ENCODE data around the gene SERPINA5. TPM values are rescaled to one million over a fixed set of nuclear protein-coding genes. Genes with fewer than 3 reads are reported as not detected.

The SERPINA5 gene
- total RNA-seq, 1 experiment from 2014 or later = 3.0 TPM

- TF ChIP-seq REST (IDR thresholded peaks at IDR 0.05; ENCODE audit: low read depth) (no peak), ZFX (IDR thresholded peaks at IDR 0.05) (no peak), EZH2 (IDR thresholded peaks at IDR 0.05) (no peak)
Measured at GRCh38 chr14:94570440-94570839, 10.8 kb upstream of the SERPINA5 start (continued).

- CTCF ChIA-PET = no interaction called here
- no TSS peak for BruUV-seq (replicated peaks)
Measured at GRCh38 chr14:94571395-94571794, 9.8 kb upstream of the SERPINA5 start.

GRCh38 chr14:94571950-94572349 is 9.3 kb upstream of the SERPINA5 start:
- Histone ChIP-seq H3K79me2 (ENCODE audit: insufficient read depth, low read length) (no peaks in the 10 kb centered on the region), H4K20me1 (ENCODE audit: insufficient read depth) (no peaks in the 10 kb centered on the region), H3K9me3 (ENCODE audit: control insufficient read depth in 1 of 2, insufficient read depth in 1 of 2, low read depth in 1 of 2, low read length in 2 of 2) (no peaks in the 10 kb centered on the region), H3K27me3 (ENCODE audit: insufficient read depth, low read length) (no peaks in the 10 kb centered on the region), H3K4me2 (ENCODE audit: low read length) (no peak overlapping the region), H3K27ac (ENCODE audit: low read depth, low read length) (no peak overlapping the region), H3K9me2 (ENCODE audit: insufficient read depth) (no peaks in the 10 kb centered on the region), H3K36me3 (ENCODE audit: control insufficient read depth in 1 of 2, insufficient read depth in 2 of 2, low read length in 2 of 2) (no peaks in the 10 kb centered on the region), H3K4me3 (replicated peaks in 1 of 2; ENCODE audit: low read depth in 1 of 2, low read length in 2 of 2) (no peak overlapping the region), H2AFZ (ENCODE audit: low read depth, low read length, poor library complexity, severe bottlenecking) (no peak overlapping the region), H3K4me1 (ENCODE audit: control insufficient read depth in 1 of 2, insufficient read depth in 2 of 2, low read length in 2 of 2) (no peaks in the 10 kb centered on the region), H3K9ac (ENCODE audit: low read length) (no peak overlapping the region)
- intact Hi-C loops (cut with micrococcal nuclease) = no loop called here
- ATAC-seq (no peak), DNase-seq (ENCODE audit: low read depth, low spot score) (no peak)
- ChIA-PET POLR2A (no interaction called here), RAD21 (ENCODE audit: low non-redundant PET in 1 of 2, low total read pairs in 2 of 2, uncharacterized antibody in 2 of 2, unreplicated experiment in 2 of 2) (no interaction called here), CTCF (no interaction called here)
- no peak for TF ChIP-seq POLR2A (IDR thresholded peaks at IDR 0.05; ENCODE audit: borderline replicate concordance, extremely low read depth, insufficient read depth, insufficient read length)
- no peak for TF ChIP-seq REST (IDR thresholded peaks at IDR 0.05; ENCODE audit: low read depth)
- no peak for TF ChIP-seq JUND (IDR thresholded peaks at IDR 0.05)
- no TSS peak for BruUV-seq (replicated peaks)

More at GRCh38 chr14:94571395-94571794, 9.8 kb upstream of the SERPINA5 start:
- DNase-seq (ENCODE audit: low read depth, low spot score) (no peak), ATAC-seq (no peak)
- TF ChIP-seq FOSL1 (IDR thresholded peaks at IDR 0.05; ENCODE audit: low read depth) (no peak), CEBPB (IDR thresholded peaks at IDR 0.05; ENCODE audit: low read depth) (no peak)
- no peaks in the 10 kb centered on the region for H3K9me2 ChIP-seq (ENCODE audit: insufficient read depth)
- H3K4me2 ChIP-seq (ENCODE audit: low read length) = no peak overlapping the region
- no peaks in the 10 kb centered on the region for H4K20me1 ChIP-seq (ENCODE audit: insufficient read depth)
- H3K9me3 ChIP-seq (ENCODE audit: control insufficient read depth in 1 of 2, insufficient read depth in 1 of 2, low read depth in 1 of 2, low read length in 2 of 2) = no peaks in the 10 kb centered on the region
- no peak overlapping the region for H2AFZ ChIP-seq (ENCODE audit: low read depth, low read length, poor library complexity, severe bottlenecking)
- H3K27me3 ChIP-seq (ENCODE audit: insufficient read depth, low read length) = no peaks in the 10 kb centered on the region
- ChIA-PET RAD21 (ENCODE audit: low non-redundant PET in 1 of 2, low total read pairs in 2 of 2, uncharacterized antibody in 2 of 2, unreplicated experiment in 2 of 2) (no interaction called here), POLR2A (no interaction called here)
- H3K9ac ChIP-seq (ENCODE audit: low read length) = no peak overlapping the region
- no peaks in the 10 kb centered on the region for H3K36me3 ChIP-seq (ENCODE audit: control insufficient read depth in 1 of 2, insufficient read depth in 2 of 2, low read length in 2 of 2)
- H3K79me2 ChIP-seq (ENCODE audit: insufficient read depth, low read length) = no peaks in the 10 kb centered on the region
- intact Hi-C loops (cut with micrococcal nuclease) = no loop called here
- H3K4me3 ChIP-seq (replicated peaks in 1 of 2; ENCODE audit: low read depth in 1 of 2, low read length in 2 of 2) = no peak overlapping the region
- no peaks in the 10 kb centered on the region for H3K4me1 ChIP-seq (ENCODE audit: control insufficient read depth in 1 of 2, insufficient read depth in 2 of 2, low read length in 2 of 2)
- H3K27ac ChIP-seq (ENCODE audit: low read depth, low read length) = no peak overlapping the region
